ENCODE measurements around the gene DLGAP1.

DLGAP1 gene

GRCh38 chr18:3985664-3986063, 469.4 kb downstream of the DLGAP1 start:
- no peak for DNase-seq (ENCODE audit: low read depth)
- H3K4me3 ChIP-seq (ENCODE audit: low read depth, low read length): no peak overlapping the region
- TF ChIP-seq POLR2A (IDR thresholded peaks at IDR 0.05; ENCODE audit: extremely low read depth, insufficient read length): no peak
- no peak for TF ChIP-seq MYC (IDR thresholded peaks at IDR 0.05; ENCODE audit: low read depth, low read length)
- no peak for TF ChIP-seq MAX (IDR thresholded peaks at IDR 0.05; ENCODE audit: low read depth, low read length)
- no peak for TF ChIP-seq CTCF (IDR thresholded peaks at IDR 0.05; ENCODE audit: low read depth, low read length)

- DNase-seq (ENCODE audit: low read depth): no peak
- TF ChIP-seq MYC (IDR thresholded peaks at IDR 0.05; ENCODE audit: low read depth, low read length): no peak
- no peak for TF ChIP-seq MAX (IDR thresholded peaks at IDR 0.05; ENCODE audit: low read depth, low read length)
- TF ChIP-seq POLR2A (IDR thresholded peaks at IDR 0.05; ENCODE audit: extremely low read depth, insufficient read length): no peak
- TF ChIP-seq CTCF (IDR thresholded peaks at IDR 0.05; ENCODE audit: low read depth, low read length): no peak
- H3K4me3 ChIP-seq (ENCODE audit: low read depth, low read length): no peak overlapping the region
These were observed 470.1 kb downstream of the DLGAP1 start for GRCh38 chr18:3985020-3985419.

- TF ChIP-seq CTCF (IDR thresholded peaks at IDR 0.05; ENCODE audit: low read depth, low read length) (no peak), MYC (IDR thresholded peaks at IDR 0.05; ENCODE audit: low read depth, low read length) (no peak), POLR2A (IDR thresholded peaks at IDR 0.05; ENCODE audit: extremely low read depth, insufficient read length) (no peak), MAX (IDR thresholded peaks at IDR 0.05; ENCODE audit: low read depth, low read length) (no peak)
- no peak overlapping the region for H3K4me3 ChIP-seq (ENCODE audit: low read depth, low read length)
- no peak for DNase-seq (ENCODE audit: low read depth)
These were observed 470.8 kb downstream of the DLGAP1 start for GRCh38 chr18:3984163-3984757.

- no peak overlapping the region for H3K4me3 ChIP-seq (ENCODE audit: low read depth, low read length)
- DNase-seq (ENCODE audit: low read depth): no peak
- no peak for TF ChIP-seq POLR2A (IDR thresholded peaks at IDR 0.05; ENCODE audit: extremely low read depth, insufficient read length)
- no peak for TF ChIP-seq MAX (IDR thresholded peaks at IDR 0.05; ENCODE audit: low read depth, low read length)
- TF ChIP-seq CTCF (IDR thresholded peaks at IDR 0.05; ENCODE audit: low read depth, low read length): no peak
- no peak for TF ChIP-seq MYC (IDR thresholded peaks at IDR 0.05; ENCODE audit: low read depth, low read length)
These were observed 471.6 kb downstream of the DLGAP1 start for GRCh38 chr18:3983351-3983969.

GRCh38 chr18:3982541-3982940, 472.6 kb downstream of the DLGAP1 start:
- TF ChIP-seq MYC (IDR thresholded peaks at IDR 0.05; ENCODE audit: low read depth, low read length) (no peak), CTCF (IDR thresholded peaks at IDR 0.05; ENCODE audit: low read depth, low read length) (no peak), POLR2A (IDR thresholded peaks at IDR 0.05; ENCODE audit: extremely low read depth, insufficient read length) (no peak), MAX (IDR thresholded peaks at IDR 0.05; ENCODE audit: low read depth, low read length) (no peak)
- no peak overlapping the region for H3K4me3 ChIP-seq (ENCODE audit: low read depth, low read length)
- no peak for DNase-seq (ENCODE audit: low read depth)

Data from NB4 (cell line).